HG03469 (cell line): ENCODE results near the gene CCDC24.

Experiments
- ATAC-seq: cut with Tn5 transposase; IDR thresholded peaks from one replicate; pipeline ENCODE4 v1.9.1; 2021; ENCODE audit warnings: mild to moderate bottlenecking, moderate library complexity, moderate number of reproducible peaks; ENCODE audit not compliant: unreplicated experiment

CCDC24 gene

DNA sequence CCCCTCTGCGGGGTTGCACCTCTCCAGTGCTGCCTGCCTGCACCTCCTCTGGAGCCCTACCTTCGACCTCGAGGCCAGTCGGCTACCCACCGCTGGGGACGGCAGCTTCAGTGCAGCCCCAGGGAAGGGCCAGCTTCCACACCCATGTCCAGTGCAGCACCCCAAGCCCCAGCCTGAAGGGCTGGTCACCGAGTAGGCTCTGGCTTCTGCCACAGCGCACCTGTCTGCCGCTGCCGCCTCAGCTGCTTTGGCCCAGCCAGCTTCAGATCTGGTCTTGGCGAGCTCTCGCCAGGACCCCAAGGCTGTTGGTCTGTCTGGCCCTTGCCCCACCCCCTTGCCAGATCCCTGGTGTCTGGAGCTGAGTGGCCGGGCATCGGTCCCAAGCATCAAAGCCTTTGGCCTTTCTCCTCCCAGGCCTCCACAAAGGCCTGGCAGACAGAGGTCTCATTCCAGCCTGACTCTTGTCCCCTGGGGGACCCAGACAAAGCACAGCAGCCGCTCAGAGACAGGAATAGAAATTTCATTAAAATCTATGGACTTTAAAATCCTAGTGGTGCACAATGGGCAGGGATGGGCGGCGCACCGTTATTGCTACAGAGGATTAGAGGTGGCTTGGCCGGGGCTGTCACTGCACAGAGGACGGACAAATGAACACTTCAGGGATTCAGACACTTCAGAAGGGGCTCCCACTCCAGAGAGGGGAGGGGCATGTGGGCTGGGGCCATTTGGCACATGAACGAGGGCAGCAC is 4.8 kb downstream of the CCDC24 start:
- ATAC-seq = no peak

DNA sequence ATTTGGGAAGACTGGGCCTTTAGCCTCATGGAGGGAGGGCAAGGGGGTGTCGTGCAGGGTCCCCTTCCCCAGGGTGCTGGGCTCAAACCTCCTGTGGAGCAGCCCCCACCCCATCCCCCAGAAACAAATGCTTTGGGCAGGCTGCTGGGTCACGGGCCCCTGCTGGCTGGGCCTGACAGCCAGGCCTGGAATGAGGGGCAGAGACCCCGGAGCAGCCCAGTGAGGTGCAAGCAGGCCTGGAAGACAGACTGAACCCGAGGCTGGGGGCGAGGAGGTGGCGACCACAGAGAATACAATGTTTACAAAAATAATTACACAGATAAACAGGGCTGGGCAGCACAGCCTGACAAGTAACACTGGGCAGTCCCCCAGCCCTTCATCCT is 5.3 kb downstream of the CCDC24 start:
- no peak for ATAC-seq

DNA sequence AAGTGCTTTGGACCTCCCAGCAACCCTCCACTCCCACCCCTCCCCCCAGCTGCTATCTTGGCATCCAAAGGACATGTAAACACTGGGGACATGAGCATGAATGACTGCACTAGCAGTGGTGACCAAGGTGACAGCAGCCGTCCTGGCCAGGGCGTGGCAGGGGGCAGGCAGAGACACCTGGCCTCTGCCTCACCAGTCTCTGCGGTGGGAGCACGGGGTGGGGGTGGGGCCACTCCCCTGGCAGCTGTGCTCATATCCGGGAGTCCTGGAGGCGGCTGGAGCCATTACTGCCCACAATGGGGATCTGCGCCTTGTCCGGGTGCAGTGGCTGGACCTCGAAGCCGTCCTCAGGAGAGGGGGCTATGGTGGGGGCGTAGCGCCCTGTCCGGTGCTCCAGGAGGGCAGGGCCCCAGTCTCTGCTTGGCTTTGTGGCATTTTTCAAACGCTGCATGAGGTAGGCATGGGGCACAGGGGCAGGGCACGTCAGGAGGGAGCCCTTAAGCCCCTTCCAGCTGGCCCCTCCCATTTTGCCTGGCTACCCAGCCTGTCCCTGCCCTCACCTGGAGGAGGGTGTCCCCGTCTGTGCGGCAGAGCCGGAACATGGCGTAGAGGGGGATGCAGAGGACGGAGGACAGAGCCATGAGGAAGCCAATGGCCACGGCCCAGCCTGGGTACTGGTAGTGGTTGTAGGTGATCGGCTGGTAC is 6.0 kb downstream of the CCDC24 start:
- no peak for ATAC-seq

DNA sequence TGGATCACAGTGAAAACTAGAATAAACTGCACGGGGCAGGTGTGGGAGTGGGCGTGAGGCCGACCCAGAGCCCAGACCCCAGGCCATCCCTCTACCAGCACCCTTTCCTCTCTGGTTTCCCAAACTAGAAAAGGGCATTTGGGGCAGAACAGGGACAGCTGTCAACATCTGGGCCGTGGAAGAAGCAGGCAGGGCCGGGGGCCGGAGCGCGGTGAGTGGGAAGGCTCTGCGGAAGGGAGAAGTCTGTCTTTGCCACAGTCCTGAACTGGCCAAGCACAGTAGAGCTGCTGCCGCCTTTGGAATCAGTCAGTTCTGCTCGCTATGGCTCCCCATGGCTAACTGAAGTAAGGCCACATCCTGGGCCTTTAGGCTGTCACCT is 6.6 kb downstream of the CCDC24 start:
- no peak for ATAC-seq

DNA sequence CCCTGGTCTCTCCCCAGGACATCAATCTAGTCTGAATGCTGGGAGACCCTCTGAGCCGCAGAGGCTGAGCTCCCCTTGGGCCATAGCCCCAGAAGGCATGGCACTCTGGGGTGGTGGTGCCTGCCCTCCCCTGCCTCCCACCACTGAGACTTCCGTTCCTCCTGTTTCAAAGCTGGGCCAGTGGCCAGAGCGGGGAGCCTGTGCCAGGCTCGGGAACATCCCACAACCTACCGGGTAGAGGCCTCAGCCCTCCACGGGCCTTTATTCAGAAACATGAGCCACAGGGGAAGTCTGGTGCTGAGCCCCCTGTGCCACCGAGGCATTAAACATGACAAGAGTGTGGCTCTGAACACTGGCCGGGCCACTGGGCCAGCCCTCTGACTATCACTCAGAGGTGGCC is 8.1 kb downstream of the CCDC24 start:
- no peak for ATAC-seq

DNA sequence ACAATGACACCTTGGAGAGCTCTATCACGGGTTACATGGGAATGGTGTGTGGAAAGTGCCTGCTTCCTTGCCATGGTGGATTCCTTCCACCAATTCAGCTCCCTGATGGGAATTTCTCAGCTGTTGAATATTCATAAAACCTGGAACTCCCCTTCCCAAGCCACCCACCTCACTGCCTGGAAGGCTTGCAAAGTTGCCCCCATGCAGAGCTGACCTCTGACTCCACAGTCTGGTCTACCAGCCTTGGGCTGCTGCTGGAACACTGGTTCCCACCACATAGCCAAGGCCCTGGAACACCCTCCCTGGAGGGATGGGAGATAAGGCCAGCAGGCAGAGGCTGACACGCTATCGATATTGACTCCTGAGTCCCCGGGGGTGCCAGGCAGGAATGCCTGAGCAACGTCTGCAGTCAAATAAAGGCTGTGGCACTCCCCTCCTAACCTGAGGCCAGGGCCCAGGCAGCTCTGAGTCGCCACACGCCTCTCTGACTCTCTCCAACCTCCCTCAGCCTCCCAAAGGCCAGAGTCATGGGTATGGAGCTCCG is 8.8 kb downstream of the CCDC24 start:
- ATAC-seq = no peak

DNA sequence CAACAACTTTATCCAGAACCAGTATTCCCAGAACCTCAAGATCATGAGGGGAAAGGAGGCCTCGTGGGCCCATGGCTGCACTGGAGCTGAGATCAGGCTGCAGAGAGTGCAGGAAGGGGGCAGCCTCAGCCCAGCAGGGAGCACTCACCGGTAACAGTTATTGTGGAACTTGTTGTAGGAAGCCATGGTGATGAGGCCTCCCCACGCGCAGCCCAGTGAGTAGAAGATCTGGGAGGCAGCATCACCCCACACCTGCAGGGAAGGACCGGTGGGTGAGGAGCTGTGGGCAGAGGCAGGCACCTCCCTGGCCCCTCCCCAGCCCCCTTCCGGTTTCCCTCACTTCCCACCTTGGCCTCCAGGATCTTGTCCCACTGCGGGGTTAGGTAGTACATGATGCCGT is 10.8 kb downstream of the CCDC24 start:
- ATAC-seq = no peak

DNA sequence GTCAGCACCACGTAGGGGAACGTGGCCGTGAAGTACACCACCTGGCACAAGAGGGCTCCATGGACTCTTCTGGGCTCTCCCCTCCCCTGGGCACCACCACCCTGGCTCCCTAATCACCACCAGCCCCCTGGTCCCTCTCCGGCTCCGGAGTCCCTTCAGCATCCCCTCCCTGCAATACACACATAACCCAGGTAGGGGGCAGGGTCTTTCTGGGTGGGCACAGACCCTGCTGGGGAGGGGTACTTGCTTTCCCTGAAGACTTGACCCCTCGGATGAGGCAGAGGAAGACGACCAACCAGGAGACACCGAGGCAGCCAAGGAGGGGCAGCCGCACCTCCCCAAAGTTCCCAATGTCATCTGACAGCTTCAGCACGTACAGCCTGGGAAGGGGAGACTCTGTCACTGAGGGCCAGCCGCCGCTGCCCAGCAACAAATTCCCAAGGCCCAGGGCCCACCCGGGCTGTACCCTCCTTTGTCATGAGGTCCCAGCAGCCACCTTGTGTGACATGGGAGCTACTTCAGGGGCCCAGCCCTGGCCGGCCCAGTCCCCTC is 11.3 kb downstream of the CCDC24 start:
- no peak for ATAC-seq

DNA sequence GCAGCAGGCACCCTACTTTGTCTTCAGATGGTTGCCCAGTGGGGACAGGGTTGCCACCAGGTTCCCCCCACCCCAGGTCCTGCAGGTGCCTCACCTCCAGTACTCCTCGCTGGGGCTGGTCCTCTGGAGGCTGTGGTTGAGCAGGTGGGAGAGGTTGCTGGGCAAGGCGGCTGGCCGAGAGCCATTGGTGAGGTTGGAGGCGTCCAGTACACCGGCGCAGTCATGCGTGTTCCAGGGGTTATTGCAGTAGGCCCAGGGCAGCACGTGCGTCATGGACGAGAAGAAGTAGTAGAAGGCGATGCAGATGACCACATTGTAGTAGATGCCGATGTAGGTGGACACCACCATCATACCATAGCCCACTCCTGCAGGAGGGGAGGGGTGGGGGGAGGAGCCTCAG is 16.9 kb downstream of the CCDC24 start:
- ATAC-seq = no peak

DNA sequence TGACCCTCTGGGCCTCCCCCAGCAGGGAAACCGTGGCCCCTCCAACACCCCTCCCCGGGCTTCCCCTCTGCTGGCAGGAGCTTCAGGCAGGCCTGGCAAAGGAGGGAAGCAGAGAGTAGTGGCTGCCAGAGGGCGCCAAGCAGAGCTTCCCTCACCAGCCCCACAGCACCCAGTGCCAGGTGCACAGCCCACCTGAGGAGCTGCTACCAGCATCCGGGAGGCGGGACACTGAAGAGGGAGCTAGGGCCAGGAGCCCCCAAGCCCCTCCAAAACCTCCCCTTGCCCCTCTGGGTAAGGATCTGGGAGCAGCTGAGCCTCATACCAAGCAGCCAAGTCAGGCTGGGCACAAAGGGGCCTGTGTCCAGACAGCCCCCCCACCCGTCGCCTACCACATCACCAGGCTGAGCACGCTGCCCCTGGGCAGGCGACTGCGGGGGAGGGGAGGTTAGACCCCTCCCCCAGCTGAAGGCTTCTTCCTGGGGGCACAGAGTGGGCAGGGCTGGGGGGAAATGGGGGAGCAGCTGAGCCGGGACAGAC is 19.6 kb downstream of the CCDC24 start:
- ATAC-seq = no peak

DNA sequence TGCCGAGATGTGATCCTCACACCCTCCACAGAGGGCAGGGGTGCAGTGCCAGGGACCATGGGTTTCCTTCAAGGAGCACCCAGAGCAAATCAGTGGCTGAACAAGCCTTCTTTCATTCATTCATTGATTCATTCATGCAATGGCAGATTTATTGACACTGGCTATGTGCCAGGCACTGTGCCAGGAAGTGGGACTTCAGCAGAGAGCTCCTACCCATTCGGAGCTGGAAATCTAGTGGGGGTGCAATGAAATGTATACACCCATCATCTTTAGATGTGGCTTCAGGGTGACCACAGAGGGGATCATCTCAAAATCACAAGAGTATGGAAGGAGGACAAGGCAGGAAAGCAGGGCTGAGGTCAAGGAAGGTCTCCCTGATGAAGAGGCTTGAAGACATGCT is 21.0 kb downstream of the CCDC24 start:
- ATAC-seq = no peak

DNA sequence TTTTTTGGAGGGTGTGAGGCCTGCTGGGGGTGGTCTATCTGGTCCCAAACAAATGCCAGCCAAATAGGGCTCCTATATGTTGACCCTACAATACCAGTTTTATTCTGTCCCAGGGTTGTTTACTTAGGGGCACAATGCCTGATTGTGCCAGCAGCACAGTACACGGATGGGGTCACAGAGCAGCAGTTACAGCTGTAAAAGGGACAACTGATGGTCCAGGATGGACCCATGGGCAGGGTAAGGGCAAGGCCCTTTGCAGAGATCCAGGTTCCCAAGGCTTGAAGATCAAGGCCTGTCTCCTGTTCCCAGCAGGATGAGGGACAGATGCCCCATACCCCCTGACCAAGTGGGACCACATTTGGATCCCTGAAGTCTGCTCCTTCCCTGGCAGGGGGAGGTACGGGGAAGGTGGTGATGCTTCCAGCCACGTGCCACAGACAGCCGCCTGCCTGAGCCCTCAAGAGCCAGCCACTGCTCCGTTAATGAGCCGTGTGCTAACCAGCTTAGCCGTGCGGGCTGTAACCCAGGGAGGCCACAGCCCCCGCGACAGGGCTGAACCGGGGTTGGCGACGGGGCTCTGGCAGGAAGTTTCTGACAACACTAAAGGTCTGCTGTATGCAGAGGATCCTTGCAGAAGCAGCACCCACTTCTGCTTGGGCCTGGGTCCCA is 21.7 kb downstream of the CCDC24 start:
- ATAC-seq = no peak

DNA sequence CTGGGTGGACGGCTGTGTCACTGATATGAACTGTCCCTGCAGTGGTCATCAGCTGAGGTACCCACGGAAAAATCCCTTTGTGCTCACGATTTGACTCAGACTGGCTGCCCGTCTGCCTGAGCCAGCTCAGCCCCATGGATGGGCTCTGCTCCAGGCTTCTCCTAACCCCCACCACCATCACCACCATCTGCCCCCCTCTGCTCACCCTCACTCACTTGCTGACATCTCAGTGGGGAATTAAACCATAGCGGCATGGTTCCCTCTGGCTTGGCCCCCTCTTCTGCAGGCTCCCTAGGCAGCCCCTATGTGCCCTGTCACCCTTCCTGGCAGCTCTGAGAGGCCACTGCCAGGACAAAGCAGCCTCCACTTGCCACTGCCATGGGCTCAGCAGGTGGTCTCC is 22.6 kb downstream of the CCDC24 start:
- no peak for ATAC-seq

DNA sequence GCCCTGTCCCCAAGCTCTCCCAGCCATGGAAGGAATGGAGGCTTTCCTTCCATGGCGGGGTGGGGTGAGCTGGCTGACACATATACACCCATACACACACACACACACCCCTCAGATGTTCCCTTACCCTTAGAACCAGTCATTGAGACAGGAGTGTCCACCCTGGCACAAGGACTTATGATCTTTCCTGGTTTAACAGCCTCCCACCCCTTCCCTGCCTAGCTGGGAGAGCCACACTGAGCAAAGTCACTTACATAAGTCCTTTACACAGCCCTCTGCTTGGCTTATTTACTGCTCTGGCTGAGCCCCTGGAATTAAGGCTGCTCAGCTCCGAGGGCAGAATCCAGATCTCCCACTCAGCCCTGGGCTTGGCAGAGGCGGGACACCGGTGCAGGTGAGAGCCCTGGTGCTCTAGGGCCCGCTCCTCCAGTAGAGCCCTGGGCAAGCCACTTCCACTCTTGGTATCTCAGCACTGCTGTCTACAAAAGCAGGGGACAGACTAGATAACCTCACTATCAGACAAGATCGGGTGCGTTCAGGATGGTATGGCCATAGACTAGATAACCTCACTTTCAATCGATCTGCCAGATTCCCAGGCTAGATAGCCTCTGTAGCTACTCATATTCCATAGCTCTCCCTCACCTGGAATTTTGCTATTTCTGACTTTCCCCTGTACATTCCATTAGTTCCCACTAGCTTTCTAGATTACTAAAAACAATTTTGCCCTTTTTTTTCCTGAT is 23.1 kb downstream of the CCDC24 start:
- no peak for ATAC-seq

DNA sequence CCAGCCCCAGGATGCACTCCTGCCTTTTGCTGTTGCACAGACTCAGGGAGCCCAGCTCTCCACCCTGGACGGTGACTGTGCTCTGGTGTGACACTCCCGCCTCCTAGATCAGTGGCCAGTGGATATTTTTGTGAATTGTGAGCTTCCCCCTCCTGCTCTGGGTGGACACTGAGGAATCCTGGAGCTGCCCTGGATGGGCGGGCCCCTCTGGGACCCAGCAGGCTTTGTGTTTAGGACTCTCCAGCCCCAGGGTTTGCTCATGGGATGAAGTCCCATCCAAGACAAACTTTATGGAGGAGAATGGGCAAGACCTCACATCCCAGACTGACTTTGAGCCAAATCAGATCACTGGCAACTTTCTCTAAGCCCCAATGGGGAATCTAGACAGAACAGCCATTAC is 23.8 kb downstream of the CCDC24 start:
- ATAC-seq = no peak

DNA sequence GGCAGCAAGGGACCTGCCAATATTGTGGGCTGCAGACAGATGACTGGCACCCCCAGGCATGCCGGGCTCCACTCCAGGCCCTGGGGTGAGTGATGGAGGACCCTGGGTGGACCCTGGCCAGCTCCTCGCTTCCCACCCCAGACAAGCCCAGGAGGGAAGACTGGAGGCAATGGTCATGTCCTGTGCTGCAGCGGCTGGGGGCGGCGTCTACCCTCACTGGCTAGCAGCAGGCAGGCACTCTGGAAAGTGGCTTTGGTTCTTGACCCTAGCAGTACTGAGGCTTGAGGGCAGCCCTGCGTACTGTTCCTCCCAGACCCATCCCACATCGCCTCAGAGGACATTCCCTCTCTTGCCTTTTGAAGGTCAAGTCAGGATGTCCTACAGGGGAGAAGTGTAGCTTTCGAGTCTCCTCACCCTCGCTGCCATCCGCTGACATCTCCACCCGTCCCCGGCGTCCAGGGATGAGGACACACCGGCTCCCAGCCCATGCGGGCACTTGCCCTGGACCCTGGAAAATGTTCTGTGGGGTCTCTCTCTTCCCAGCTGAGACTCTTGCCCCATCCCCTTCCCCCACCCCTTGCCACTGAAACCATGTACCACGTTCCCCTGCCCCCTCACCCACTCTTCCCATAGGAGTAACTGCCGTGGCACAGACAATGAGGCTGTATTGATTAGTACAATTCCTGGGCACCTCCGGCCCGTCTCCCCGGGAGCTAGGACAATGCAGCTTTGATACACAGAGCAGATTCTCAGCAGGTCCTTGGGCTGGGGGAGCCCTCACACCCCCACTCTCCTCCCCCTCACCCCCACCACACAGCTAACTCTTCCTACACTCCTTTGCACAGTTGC is 24.9 kb downstream of the CCDC24 start:
- ATAC-seq = no peak

DNA sequence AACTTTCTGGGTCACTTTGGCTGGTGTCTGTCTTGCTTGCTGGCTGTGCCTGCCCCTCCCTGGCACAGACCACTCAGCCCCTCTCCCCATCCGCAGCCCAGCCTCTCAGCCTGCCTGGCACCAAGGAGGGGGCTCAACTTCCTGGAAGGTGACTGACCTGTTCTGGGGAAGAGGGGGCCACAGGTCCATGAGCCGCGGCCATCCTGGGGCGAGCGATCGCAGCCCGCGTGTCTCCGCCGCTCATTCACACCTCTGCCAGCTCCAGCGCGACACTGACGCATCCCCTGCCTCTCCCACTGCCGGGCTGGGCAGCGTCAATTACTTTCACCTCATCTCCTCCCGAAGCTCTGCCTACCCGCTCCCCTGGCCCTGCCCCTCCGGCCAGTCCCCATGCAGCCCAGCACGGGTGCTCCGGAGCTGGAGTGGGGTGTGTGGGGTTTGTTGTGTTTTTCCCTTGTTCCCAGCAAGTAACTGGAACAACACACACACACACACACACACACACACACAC is 25.5 kb downstream of the CCDC24 start:
- no peak for ATAC-seq

DNA sequence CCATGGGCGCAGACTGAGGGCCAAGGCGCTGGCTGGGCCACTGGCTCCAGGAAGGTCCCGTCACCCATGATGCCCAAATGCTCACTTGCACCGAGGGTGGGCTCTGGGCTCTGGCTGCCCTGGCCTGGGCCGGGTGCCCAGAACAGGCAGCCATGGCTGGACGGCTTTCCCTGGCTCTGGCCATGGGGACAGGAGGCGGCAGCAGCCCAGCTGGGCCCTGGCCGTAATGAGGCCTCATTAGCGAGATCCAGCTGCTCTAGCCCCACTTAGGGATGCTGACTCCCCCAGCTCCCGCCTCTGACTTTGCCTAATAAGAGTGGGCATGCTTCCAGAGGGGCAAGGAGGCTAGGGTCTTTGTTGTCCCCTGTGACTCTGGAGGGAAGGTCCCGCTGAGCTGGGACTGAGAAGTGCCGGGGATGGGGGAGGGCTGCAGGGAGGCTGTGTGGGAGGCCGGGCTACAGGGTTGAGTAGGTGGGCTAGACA is 28.1 kb downstream of the CCDC24 start:
- no peak for ATAC-seq

DNA sequence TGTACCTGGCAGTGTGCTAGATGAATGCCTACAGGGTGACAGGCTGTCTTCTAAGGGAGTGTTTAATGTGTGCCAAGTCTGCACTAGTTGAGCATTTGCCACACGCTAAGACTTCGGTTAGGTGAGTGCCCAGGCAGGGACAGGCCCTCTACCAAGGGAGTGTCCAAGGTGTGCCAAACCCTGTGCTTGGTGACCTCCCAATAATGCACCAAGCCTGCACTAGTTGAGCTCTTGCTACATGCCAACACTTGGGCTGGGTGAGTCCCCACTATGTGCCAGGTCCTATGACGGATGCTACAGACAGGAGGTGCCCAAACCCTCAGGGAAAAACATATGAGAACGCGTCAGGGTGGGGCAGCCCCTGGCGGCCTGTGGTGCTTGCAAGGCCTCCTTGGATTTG is 29.1 kb downstream of the CCDC24 start:
- no peak for ATAC-seq
